IPS-18c (cell line): Measurements from ENCODE around the gene RPN1.
"Not testable (repeated sequence)": the region's sequence is repeated elsewhere in the genome, so short reads cannot be mapped to it uniquely, and the experiment has no call there.

Experiments
- H3K4me3 ChIP-seq: 2 replicates; pipeline ENCODE4 v1.7.0; 2013; ENCODE audit warnings: low read depth, mild to moderate bottlenecking, low read length, moderate library complexity; ENCODE audit not compliant: insufficient read depth
- H3K9me3 ChIP-seq: one replicate; pipeline ENCODE4 v1.6.1; 2013; ENCODE audit warnings: mild to moderate bottlenecking, low read length, moderate library complexity; ENCODE audit not compliant: control insufficient read depth, insufficient read depth

Gene RPN1

DNA sequence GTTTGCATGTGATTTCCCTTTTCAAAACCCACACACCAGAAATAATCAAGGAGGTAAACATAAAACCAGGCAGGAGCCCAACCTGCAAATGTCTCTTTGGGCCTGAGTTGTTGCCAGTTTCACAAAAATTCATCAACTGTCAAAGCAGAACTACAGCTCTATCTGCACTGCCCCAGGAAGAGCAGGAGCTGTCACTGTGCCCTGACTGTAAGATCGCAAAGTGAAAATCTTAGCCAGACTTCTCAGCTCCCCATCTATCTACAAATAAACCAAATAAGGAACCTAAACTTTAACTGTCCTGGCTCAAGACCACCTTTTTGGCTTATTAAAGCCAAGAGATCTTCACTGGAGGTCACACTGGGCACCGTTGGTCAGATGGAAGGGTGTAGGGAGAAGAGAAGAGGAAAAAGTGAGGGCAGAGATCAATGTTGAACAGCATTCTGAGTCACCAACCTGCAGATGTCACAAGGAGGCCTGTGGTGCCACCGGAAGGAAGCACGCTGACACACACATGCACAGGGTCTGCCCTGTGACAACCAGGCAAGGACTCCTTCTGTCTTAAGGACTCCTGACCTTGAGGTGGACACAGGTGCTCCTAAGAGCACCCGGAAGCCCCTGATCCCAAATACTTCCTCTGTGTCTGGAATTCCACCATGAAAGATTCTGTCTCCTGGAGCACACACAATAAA, 58.7 kb downstream of the RPN1 start:
- no peaks in the 10 kb centered on the region for H3K9me3 ChIP-seq
- no peak overlapping the region for H3K4me3 ChIP-seq

GRCh38 chr3:128590948-128591347, 59.7 kb downstream of the RPN1 start:
- Histone ChIP-seq H3K9me3 (no peaks in the 10 kb centered on the region), H3K4me3 (no peak overlapping the region)

- not testable (repeated sequence) for H3K4me3 ChIP-seq, H3K9me3 ChIP-seq
Measured at GRCh38 chr3:128589985-128590384, 60.6 kb downstream of the RPN1 start.

DNA sequence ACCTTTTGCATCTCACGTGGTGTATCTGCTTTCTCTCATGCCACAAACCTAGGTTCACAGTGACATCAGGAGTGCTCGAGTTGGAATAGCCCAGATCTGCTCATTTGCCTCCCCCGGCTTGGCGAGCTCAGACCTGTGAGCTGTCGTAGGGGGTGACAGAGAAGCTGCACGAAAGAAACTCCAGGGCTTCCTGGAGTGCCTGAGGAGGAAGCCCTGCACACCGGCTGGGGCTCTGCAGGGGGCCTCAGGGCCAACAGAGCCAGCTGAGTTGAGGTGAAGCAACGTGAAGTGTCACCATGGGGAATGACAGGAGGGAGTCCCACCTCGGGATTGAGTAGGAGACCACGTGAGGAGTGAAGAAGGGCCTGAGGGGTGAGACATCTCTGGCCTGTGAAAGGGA, 62.5 kb downstream of the RPN1 start:
- no peaks in the 10 kb centered on the region for H3K9me3 ChIP-seq
- H3K4me3 ChIP-seq: no peak overlapping the region

DNA sequence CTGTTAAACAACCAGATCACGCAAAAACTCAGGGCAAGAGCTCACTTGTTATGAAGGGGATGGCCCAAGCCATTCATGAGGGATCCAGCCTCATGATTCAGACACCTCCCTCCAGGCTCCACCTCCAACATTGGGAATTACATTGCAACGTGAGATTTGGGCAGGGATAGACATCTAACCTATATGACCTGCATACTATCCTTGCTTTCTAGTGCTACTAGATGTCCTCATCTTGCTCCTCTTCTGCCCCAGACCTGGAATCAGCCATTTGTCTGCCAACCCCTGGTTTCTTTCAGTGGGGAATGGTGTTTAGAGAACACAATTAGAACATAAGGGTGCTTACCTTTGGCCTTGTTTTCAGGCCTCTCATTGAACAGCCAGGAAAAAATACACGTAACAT, 63.2 kb downstream of the RPN1 start:
- Histone ChIP-seq H3K4me3 (no peak overlapping the region), H3K9me3 (no peaks in the 10 kb centered on the region)

- not testable (repeated sequence) for H3K9me3 ChIP-seq, H3K4me3 ChIP-seq
Measured at GRCh38 chr3:128586932-128587331, 63.7 kb downstream of the RPN1 start.

GRCh38 chr3:128586391-128586790, 64.2 kb downstream of the RPN1 start:
- not testable (repeated sequence) for H3K9me3 ChIP-seq, H3K4me3 ChIP-seq

- no peak overlapping the region for H3K4me3 ChIP-seq
- H3K9me3 ChIP-seq: no peaks in the 10 kb centered on the region
Measured at GRCh38 chr3:128585974-128586373, 64.6 kb downstream of the RPN1 start.

- Histone ChIP-seq H3K4me3 (no peak overlapping the region), H3K9me3 (no peaks in the 10 kb centered on the region)
Measured at GRCh38 chr3:128585189-128585588, 65.4 kb downstream of the RPN1 start.

GRCh38 chr3:128584412-128585020, 66.1 kb downstream of the RPN1 start:
- H3K9me3 ChIP-seq: no peaks in the 10 kb centered on the region
- no peak overlapping the region for H3K4me3 ChIP-seq

- Histone ChIP-seq H3K9me3 (no peaks in the 10 kb centered on the region), H3K4me3 (no peak overlapping the region)
Measured at GRCh38 chr3:128581566-128581965, 69.1 kb downstream of the RPN1 start.

DNA sequence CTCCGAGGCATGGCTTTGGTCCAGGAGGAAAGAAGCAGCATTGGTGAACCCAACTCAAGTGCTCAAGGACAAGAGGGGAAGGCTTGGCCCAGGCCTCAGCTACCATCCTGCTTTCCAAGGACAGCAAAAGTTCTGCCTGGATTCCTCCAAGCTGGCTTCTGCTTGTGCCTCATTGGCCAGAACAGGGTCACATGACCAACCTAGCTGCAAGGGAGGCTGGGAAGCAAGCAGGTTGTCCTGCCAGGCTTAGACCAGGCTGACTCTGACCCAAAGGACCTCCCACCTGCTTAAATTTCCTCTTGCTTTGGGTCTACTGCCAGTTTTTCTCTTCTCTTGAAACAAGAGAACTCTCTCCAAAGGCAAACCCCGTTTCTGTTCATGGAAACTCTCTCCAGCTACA, 70.7 kb downstream of the RPN1 start:
- no peaks in the 10 kb centered on the region for H3K9me3 ChIP-seq
- no peak overlapping the region for H3K4me3 ChIP-seq

DNA sequence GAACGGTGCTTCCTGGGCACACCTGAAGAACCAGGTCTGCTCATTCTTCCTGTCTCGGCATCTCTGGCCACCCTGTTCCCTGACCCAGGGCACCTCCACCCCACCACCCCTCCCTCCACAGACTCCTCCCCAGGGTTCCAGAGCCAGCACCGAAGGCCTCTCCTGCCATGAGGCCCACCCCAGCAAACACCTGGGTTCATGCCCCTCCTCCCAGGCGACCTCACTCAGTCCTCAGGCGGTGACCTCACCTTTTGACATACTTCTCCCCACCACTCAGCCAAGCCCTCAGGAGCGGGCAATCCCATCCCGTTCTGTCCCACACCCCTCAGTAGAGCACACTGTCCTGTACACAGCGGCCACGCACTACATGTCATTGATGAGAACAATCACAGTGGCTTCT, 72.3 kb downstream of the RPN1 start:
- Histone ChIP-seq H3K9me3 (no peaks in the 10 kb centered on the region), H3K4me3 (no peak overlapping the region)

DNA sequence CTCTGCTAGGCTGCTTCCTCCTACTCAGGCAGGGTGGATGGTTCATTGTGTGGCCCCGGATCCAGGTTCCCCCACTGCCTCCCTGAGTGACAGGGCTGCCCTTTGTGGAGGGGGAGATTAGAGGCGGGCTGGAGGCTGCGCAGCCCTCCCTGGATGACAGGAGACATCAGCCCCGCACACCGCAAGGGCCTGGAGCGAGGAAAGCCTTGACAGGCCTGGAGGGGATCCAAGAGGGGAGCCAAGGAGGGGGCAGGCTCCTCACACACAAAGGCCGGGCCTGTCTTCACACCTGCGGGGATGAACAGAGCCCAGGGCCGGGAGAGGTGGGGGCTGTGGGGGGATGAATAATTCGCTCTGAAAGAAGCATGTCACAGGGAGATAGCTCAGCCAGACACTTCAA, 72.9 kb downstream of the RPN1 start:
- H3K9me3 ChIP-seq: no peaks in the 10 kb centered on the region
- no peak overlapping the region for H3K4me3 ChIP-seq

GRCh38 chr3:128576290-128576689, 74.3 kb downstream of the RPN1 start:
- no peaks in the 10 kb centered on the region for H3K9me3 ChIP-seq

GRCh38 chr3:128575777-128576176, 74.8 kb downstream of the RPN1 start:
- H3K9me3 ChIP-seq: no peaks in the 10 kb centered on the region
- H3K4me3 ChIP-seq: no peak overlapping the region

More at GRCh38 chr3:128576290-128576689, 74.3 kb downstream of the RPN1 start:
- H3K4me3 ChIP-seq: no peak overlapping the region

DNA sequence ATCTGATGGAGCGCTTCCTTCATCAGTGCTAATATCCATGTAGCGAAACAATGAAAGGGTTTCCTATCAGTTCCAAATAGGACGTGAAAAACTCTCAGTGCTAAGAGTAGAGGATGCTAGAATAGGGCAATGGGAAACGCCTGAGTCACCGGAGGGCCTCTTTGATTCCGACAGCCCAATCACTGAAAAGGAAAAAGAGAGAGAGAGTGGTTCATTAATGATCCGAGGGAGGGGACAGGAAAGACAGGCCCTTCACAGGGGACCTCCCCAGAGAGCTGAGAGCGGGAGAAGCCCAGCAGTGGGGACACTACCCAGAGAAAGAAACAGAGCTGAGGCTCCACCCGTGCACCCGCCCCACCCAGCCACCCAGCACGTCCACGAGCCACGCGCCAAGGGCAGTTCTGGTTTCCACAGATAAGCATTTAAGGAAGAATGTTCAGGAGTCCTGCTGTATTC, 76.9 kb downstream of the RPN1 start:
- H3K9me3 ChIP-seq: no peaks in the 10 kb centered on the region

DNA sequence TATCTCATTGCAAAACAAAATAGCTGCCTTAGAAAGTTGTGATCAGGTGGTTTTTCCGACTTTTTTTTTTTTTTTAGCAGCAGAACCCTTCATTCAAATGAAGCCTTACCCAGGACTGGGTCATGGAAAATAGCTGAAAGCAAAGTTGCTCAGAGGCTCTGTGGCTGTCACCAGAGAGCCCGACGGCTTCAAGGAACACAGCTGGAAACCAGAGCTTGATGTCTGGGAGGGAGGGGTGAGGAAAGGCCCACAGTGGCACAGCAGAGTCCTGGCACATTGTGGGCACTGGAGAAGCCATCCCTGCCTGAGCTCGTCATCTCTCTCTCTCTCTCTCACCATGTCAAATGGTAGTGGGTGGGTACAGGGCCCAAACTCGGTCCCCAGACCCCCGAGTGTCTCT, 77.5 kb downstream of the RPN1 start:
- Histone ChIP-seq H3K9me3 (no peaks in the 10 kb centered on the region), H3K4me3 (no peak overlapping the region)

More for the DNA sequence above, 76.9 kb downstream of the RPN1 start:
- H3K4me3 ChIP-seq: no peak overlapping the region

DNA sequence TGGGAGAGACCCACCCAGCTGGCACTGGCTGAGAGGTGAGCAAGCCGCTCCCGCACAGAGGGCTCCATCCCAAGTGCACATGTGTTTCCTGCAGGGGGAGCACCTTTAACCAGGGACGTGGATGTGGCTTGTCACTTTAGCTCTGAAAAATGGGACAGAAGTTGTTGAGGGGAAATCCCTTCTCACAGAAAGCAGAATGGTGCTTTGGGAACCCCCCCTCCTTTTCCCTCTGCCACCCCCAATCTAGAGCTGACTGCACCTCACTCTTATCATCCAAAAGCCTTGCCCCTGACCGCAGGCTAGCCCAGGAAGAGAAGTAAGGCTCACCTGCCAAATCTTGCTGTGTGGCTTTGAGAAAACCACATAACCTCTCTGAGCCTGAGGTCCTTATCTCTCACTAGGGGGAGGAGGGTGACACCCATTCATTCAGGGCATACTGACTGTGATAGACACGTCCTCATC, 77.9 kb downstream of the RPN1 start:
- Histone ChIP-seq H3K4me3 (no peak overlapping the region), H3K9me3 (no peaks in the 10 kb centered on the region)
